H4 (cell line): ENCODE results near the gene OSBPL2. TPM values are rescaled to one million over a fixed set of nuclear protein-coding genes. Genes with fewer than 3 reads are reported as not detected.

ENCODE experiments used
- DNase-seq: peaks from one replicate; pipeline ENCODE4 v3.0.0-alpha.2; 2015; ENCODE audit warnings: low spot score
- total RNA-seq: library from RNA; depleted of rRNA; stranded (reverse); fragments of >200 nt; shearing (Covaris generic); gene quantifications from 2 replicates; pipeline ENCODE4 v1.2.3, GENCODE V29; 2014

The OSBPL2 gene
- total RNA-seq, 1 experiment from 2014 or later: 12.5 TPM

- DNase-seq: no peak
Measured at GRCh38 chr20:62206388-62206775, 31.9 kb upstream of the OSBPL2 start.

GRCh38 chr20:62208061-62208794, 30.1 kb upstream of the OSBPL2 start:
- no peak for DNase-seq

- DNase-seq: no peak
Measured at GRCh38 chr20:62208795-62209755, 29.2 kb upstream of the OSBPL2 start.

GRCh38 chr20:62209850-62210495, 28.3 kb upstream of the OSBPL2 start:
- DNase-seq: no peak

GRCh38 chr20:62210496-62210855, 27.8 kb upstream of the OSBPL2 start:
- DNase-seq: no peak

GRCh38 chr20:62211216-62211615, 27.1 kb upstream of the OSBPL2 start:
- DNase-seq: no peak

GRCh38 chr20:62211769-62212288, 26.5 kb upstream of the OSBPL2 start:
- no peak for DNase-seq

GRCh38 chr20:62212299-62212698, 26.0 kb upstream of the OSBPL2 start:
- no peak for DNase-seq

- DNase-seq: no peak
Measured at GRCh38 chr20:62214067-62214466, 24.3 kb upstream of the OSBPL2 start.

- DNase-seq: no peak
Measured at GRCh38 chr20:62215020-62215990, 23.0 kb upstream of the OSBPL2 start.

GRCh38 chr20:62215991-62216635, 22.2 kb upstream of the OSBPL2 start:
- no peak for DNase-seq

- no peak for DNase-seq
Measured at GRCh38 chr20:62216636-62217566, 21.4 kb upstream of the OSBPL2 start.

GRCh38 chr20:62217913-62218773, 20.2 kb upstream of the OSBPL2 start:
- no peak for DNase-seq

GRCh38 chr20:62219101-62219991, 19.0 kb upstream of the OSBPL2 start:
- DNase-seq: no peak

GRCh38 chr20:62219992-62220665, 18.2 kb upstream of the OSBPL2 start, which contains the start of gene HRH3:
HRH3 (minus strand) TSS chr20:62220278; CDS start chr20:62219970, 308 bp downstream.
- DNase-seq: no peak
